ENCODE data around the gene VAV2. TPM values are rescaled to one million over a fixed set of nuclear protein-coding genes. Genes with fewer than 3 reads are reported as not detected.
"Not testable (repeated sequence)": the region's sequence is repeated elsewhere in the genome, so short reads cannot be mapped to it uniquely, and the experiment has no call there.

VAV2 gene
- total RNA-seq, 1 donor from 2014 or later, result 18.7 TPM

GRCh38 chr9:133901184-133901835, 90.8 kb downstream of the VAV2 start:
- no peak overlapping the region for H3K4me3 ChIP-seq (ENCODE audit: low read depth, low read length)
- TF ChIP-seq, protein P1, sequence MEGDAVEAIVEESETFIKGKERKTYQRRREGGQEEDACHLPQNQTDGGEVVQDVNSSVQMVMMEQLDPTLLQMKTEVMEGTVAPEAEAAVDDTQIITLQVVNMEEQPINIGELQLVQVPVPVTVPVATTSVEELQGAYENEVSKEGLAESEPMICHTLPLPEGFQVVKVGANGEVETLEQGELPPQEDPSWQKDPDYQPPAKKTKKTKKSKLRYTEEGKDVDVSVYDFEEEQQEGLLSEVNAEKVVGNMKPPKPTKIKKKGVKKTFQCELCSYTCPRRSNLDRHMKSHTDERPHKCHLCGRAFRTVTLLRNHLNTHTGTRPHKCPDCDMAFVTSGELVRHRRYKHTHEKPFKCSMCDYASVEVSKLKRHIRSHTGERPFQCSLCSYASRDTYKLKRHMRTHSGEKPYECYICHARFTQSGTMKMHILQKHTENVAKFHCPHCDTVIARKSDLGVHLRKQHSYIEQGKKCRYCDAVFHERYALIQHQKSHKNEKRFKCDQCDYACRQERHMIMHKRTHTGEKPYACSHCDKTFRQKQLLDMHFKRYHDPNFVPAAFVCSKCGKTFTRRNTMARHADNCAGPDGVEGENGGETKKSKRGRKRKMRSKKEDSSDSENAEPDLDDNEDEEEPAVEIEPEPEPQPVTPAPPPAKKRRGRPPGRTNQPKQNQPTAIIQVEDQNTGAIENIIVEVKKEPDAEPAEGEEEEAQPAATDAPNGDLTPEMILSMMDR (conservative IDR thresholded peaks at IDR 0.05; ENCODE audit: low read depth, low read length), result no peak
- no peak for DNase-seq (ENCODE audit: low read depth)

DNA sequence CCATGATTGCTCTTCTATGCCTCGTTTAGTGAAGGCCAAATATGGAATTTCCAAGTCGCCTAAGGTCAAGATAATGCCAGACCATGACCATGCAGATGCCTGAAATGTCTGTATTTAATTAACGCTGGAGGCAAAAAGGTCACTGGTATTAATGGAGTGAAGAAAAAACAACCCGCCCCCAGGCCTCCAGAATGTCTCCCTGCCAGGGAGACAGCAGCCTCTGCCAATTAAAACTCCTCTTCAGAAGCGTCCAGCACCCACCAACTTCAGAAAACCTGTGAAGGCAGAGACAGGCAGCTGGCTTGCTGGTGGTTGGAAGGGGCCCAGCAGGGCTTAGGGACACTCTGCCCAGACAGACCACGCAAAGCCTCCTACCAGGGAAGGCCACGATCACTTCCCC, 94.4 kb downstream of the VAV2 start:
- H3K4me3 ChIP-seq (ENCODE audit: low read depth, low read length), result no peak overlapping the region
- TF ChIP-seq, protein P1 (conservative IDR thresholded peaks at IDR 0.05; ENCODE audit: low read depth, low read length), result no peak
- DNase-seq (ENCODE audit: low read depth), result no peak

DNA sequence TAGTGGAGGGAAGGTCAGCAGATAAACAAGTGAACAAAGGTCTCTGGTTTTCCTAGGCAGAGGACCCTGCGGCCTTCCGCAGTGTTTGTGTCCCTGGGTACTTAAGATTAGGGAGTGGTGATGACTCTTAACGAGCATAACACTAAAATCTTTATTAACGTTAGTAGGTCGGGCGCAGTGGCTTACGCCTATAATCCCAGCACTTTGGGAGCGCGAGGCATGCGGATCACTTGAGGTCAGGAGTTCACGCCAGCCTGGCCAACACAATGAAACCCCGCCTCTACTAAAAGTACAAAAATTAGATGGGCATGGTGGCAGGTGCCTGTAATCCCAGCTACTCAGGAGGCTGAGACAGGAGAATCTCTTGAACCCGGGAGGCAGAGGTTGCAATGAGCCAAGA, 96.1 kb downstream of the VAV2 start:
- not testable (repeated sequence) for DNase-seq (ENCODE audit: low read depth); H3K4me3 ChIP-seq (ENCODE audit: low read depth, low read length)

- TF ChIP-seq, protein P1 (conservative IDR thresholded peaks at IDR 0.05; ENCODE audit: low read depth, low read length), result no peak
- H3K4me3 ChIP-seq (ENCODE audit: low read depth, low read length), result no peak overlapping the region
- DNase-seq (ENCODE audit: low read depth), result no peak
Observed at GRCh38 chr9:133895335-133895734, 96.8 kb downstream of the VAV2 start.

DNA sequence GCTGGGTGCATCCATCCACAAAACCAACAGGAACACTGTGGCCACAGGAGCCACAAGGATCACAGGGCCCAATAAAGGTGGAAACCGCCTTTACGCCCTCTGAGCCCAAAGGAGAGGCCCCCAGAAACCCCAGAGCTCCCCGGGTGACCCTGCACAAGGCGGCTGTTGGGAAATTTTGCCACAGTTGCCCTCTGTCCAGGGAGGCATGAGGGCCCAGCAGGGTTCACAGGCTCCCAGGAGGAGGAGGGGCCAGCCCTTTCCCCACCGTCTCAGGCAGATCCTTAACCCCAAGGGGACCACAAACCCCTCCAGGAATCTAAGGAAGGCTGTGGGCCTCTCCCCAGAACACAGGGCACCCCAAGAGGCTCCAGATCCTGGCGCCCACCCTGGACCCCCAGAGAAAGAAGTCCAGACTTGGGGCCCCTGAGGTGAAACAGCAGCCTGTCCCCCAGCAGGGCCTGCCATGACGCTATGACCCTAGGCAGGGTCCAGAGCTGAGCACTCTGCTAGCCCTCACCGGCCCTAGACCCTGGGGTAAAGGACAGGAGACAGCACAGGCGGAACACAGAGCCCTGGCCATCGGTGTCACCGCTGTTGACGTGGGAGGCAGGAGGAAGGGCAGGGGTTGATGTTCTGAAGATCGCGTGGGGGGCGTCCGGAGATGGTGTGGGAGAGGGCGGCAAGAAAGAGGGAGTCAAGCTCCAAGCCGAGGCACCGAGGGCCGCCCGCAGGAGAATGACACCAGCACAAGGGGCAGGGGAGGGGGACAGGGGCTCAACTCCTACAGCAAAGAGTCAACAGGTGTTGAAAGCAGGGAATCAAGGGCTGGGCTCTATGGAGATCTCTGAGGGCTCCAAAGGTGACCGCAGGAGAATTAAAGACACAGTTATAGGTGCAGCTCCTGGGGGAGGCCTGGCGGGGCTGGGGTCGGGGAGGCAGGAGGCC, 97.5 kb downstream of the VAV2 start:
- DNase-seq (ENCODE audit: low read depth), result no peak
- TF ChIP-seq, protein P1 (conservative IDR thresholded peaks at IDR 0.05; ENCODE audit: low read depth, low read length), result no peak
- no peak overlapping the region for H3K4me3 ChIP-seq (ENCODE audit: low read depth, low read length)

DNA sequence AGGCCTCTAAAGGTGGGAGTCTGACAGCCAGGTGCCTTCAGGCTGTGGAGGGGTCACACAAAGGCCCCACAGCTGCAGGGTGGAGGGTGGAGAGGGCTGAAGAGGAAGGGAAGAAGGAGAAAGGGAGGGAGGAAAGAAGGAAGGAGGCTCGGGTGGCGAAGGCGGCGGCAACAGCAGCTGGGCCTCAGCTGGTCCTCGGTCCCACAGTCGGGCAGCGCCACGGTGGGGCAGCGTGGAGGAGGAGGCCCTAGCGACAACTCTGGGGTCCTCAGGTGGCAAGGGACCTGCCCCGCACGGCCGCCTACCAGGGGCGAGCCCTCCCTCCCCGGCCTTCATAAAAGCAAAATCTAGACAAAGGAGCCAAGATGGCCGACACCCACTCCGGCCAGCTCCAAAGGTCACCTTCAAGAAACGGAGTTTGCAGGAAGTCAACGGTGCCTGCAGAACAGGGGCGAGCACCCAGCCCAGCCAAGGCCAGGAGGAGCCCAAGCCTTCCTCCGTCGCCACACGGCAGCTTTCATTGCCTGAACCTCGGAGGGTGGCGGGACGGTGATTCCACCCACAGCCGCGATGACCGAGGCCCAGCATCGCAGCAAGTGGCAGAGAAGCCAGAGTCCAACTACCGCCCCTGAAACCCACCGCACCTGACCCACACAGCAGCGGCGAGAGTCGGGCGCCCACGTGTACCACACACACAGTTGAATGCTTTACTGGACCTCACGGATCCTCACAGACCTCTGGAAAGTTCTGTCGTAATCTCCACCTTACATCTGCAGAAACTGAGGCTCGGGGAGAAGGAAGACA, 98.7 kb downstream of the VAV2 start:
- DNase-seq (ENCODE audit: low read depth), result no peak
- TF ChIP-seq, protein P1 (conservative IDR thresholded peaks at IDR 0.05; ENCODE audit: low read depth, low read length), result no peak
- H3K4me3 ChIP-seq (ENCODE audit: low read depth, low read length), result no peak overlapping the region

Data from epithelial cell of proximal tubule (primary cell).